GM12878 (cell line): ENCODE results near the gene TUBB1. TPM values are rescaled to one million over a fixed set of nuclear protein-coding genes. Genes with fewer than 3 reads are reported as not detected.

Source experiments
- ATAC-seq: fragments of 200-7000 bp; cut with Tn5 transposase; 3 replicates; pipeline ENCODE4 v1.9.1; 2020; ENCODE audit warnings: mild to moderate bottlenecking, moderate library complexity
- BruUV-seq: library from RNA; stranded (reverse); fragments of 400-500 nt; replicated peaks from 2 replicates; lab custom pipeline; 2021; lab: Mats Ljungman, UMichigan
- CTCF ChIA-PET: fragments of 300-600 bp; sonication (Branson Sonifier 250); formaldehyde crosslinking; extraction: SDS; loops from one replicate; lab custom pipeline; 2021; ENCODE audit warnings: inconsistent platforms; lab: Yijun Ruan, JAX
- POLR2A ChIA-PET: fragments of 350-600 bp; formaldehyde crosslinking; extraction: SDS; loops from one replicate; lab custom pipeline; 2021; ENCODE audit warnings: inconsistent platforms; lab: Charles Lee
- RAD21 ChIA-PET: fragments of 300-600 bp; sonication (Branson Sonifier 250); formaldehyde crosslinking; loops from one replicate; lab custom pipeline; 2023; ENCODE audit warnings: antibody characterized with exemption; ENCODE audit not compliant: unreplicated experiment; lab: Charles Lee
- SMC1A ChIA-PET: fragments of 300-600 bp; sonication (Branson Sonifier 250); formaldehyde crosslinking; loops from one replicate; lab custom pipeline; 2023; ENCODE audit not compliant: unreplicated experiment, uncharacterized antibody; lab: Charles Lee
- DNase-seq: peaks from one replicate; pipeline ENCODE4 v3.0.0-alpha.2; 2011; ENCODE audit warnings: low read depth, low spot score
- FAIRE-seq: peaks from 3 replicates; lab custom pipeline; 2011; peaks lifted over from hg19 to GRCh38; lab: Jason Lieb, UNC
- H2AFZ ChIP-seq: 2 replicates; pipeline ENCODE4 v1.6.0; 2011; ENCODE audit warnings: low read depth, low read length, control low read depth; ENCODE audit not compliant: control insufficient read depth
- H3K27ac ChIP-seq: 2 replicates; pipeline ENCODE4 v1.5.1; 2011; ENCODE audit warnings: control low read depth; ENCODE audit not compliant: control insufficient read depth, insufficient read depth
- H3K27me3 ChIP-seq, 2 experiments: replicated peaks in 1 of 2; 2 replicates each; pipeline versions ENCODE4 v1.6.0 to v1.6.1; 2011; ENCODE audit warnings: low read length in 1 of 2; ENCODE audit not compliant: control insufficient read depth in 2 of 2, insufficient read depth in 2 of 2
- H3K36me3 ChIP-seq, 2 experiments: 2 replicates each; pipeline ENCODE4 v1.5.1; 2011; ENCODE audit warnings: low read length in 1 of 2; ENCODE audit not compliant: control insufficient read depth in 2 of 2, insufficient read depth in 2 of 2
- H3K4me1 ChIP-seq: 2 replicates; pipeline ENCODE4 v1.6.1; 2011; ENCODE audit warnings: mild to moderate bottlenecking, low read length, moderate library complexity, mixed read lengths; ENCODE audit not compliant: control insufficient read depth, insufficient read depth
- H3K4me2 ChIP-seq: 2 replicates; pipeline ENCODE4 v1.6.0; 2011; ENCODE audit warnings: control low read depth; ENCODE audit not compliant: control insufficient read depth, insufficient read depth
- H3K4me3 ChIP-seq: fragments of 200-600 bp; sonication (generic); 2 replicates; pipeline ENCODE4 v1.5.1; 2016
- H3K79me2 ChIP-seq: 2 replicates; pipeline ENCODE4 v1.6.0; 2011; ENCODE audit warnings: low read length; ENCODE audit not compliant: control insufficient read depth, insufficient read depth
- H3K9ac ChIP-seq: 2 replicates; pipeline ENCODE4 v1.8.0; 2011; ENCODE audit warnings: low read length, control low read depth, mixed read lengths; ENCODE audit not compliant: control insufficient read depth, insufficient read depth
- H3K9me3 ChIP-seq: replicated peaks from 3 replicates; pipeline ENCODE4 v1.5.1; 2011; ENCODE audit warnings: mild to moderate bottlenecking, low read length; ENCODE audit not compliant: control insufficient read depth, insufficient read depth
- H4K20me1 ChIP-seq: 2 replicates; pipeline ENCODE4 v1.6.0; 2011; ENCODE audit not compliant: control insufficient read depth, insufficient read depth
- BRCA1 ChIP-seq: IDR thresholded peaks from 2 replicates; pipeline ENCODE4 v1.6.1; 2011; ENCODE audit warnings: low read depth, low read length, improper control_type of control experiment
- GATAD2B ChIP-seq: fragments of 450-650 bp; conservative IDR thresholded peaks from 2 replicates; pipeline ENCODE4 v1.6.1; 2017; ENCODE audit warnings: low read depth, mild to moderate bottlenecking, moderate library complexity
- HDAC2 ChIP-seq: fragments of 200-600 bp; sonication (generic); IDR thresholded peaks from 2 replicates; pipeline ENCODE4 v1.6.1; 2017
- KLF5 ChIP-seq: fragments of 450-650 bp; IDR thresholded peaks from 2 replicates; pipeline ENCODE4 v1.6.1; 2014; ENCODE audit warnings: mild to moderate bottlenecking; ENCODE audit not compliant: partially characterized antibody
- LARP7 ChIP-seq: fragments of 450-650 bp; IDR thresholded peaks from 2 replicates; pipeline ENCODE4 v1.6.1; 2017; ENCODE audit warnings: mild to moderate bottlenecking
- MTA2 ChIP-seq: fragments of 450-650 bp; IDR thresholded peaks from 2 replicates; pipeline ENCODE4 v1.6.1; 2016; ENCODE audit warnings: low read depth, mild to moderate bottlenecking, moderate library complexity
- NFXL1 ChIP-seq: fragments of 450-650 bp; IDR thresholded peaks from 2 replicates; pipeline ENCODE4 v1.6.1; 2017; ENCODE audit warnings: antibody characterized with exemption, mild to moderate bottlenecking, borderline replicate concordance
- PAX5 ChIP-seq: IDR thresholded peaks from 2 replicates; pipeline ENCODE4 v1.6.1; 2011; ENCODE audit warnings: low read depth, low read length, borderline replicate concordance
- POLR2AphosphoS5 ChIP-seq: IDR thresholded peaks from 2 replicates; pipeline ENCODE4 v1.6.1; 2011; ENCODE audit warnings: mild to moderate bottlenecking, low read length, inconsistent platforms
- PRDM15 ChIP-seq: fragments of 450-650 bp; formaldehyde crosslinking; IDR thresholded peaks from 2 replicates; pipeline ENCODE4 v1.4.0; 2020; ENCODE audit warnings: mild to moderate bottlenecking, moderate library complexity
- REST ChIP-seq: IDR thresholded peaks from 2 replicates; pipeline ENCODE4 v1.6.1; 2012; ENCODE audit warnings: mild to moderate bottlenecking, low read depth, low read length
- SMARCA5 ChIP-seq: fragments of 450-650 bp; IDR thresholded peaks from 2 replicates; pipeline ENCODE4 v1.6.1; 2017; ENCODE audit warnings: mild to moderate bottlenecking
- SPI1 ChIP-seq: IDR thresholded peaks from 2 replicates; pipeline ENCODE4 v1.6.1; 2011; ENCODE audit warnings: low read depth, mild to moderate bottlenecking, low read length, moderate library complexity, borderline replicate concordance; ENCODE audit not compliant: insufficient read depth
- STAT3 ChIP-seq: IDR thresholded peaks from 2 replicates; pipeline ENCODE4 v1.6.1; 2011; ENCODE audit warnings: low read depth, low read length, improper control_type of control experiment
- TCF12 ChIP-seq: IDR thresholded peaks from 2 replicates; pipeline ENCODE4 v1.6.1; 2011; ENCODE audit warnings: low read depth, mild to moderate bottlenecking, low read length
- TCF7 ChIP-seq: IDR thresholded peaks from 2 replicates; pipeline ENCODE4 v1.6.1; 2014; ENCODE audit warnings: antibody characterized with exemption, borderline replicate concordance
- ZNF384 ChIP-seq: IDR thresholded peaks from 2 replicates; pipeline ENCODE4 v1.6.1; 2012; ENCODE audit warnings: low read depth, mild to moderate bottlenecking, low read length, improper control_type of control experiment, borderline replicate concordance
- WGBS: methylation state at CpG from one replicate; pipeline ENCODE4 v1.1.6; 2016; ENCODE audit warnings: low lambda C conversion rate; ENCODE audit not compliant: insufficient replicate concordance, insufficient coverage; ENCODE audit errors: missing lambda C conversion rate; 5-methylcytosine and 5-hydroxymethylcytosine counted together
- in situ Hi-C: fragments of 300-500 bp; cut with MboI; formaldehyde crosslinking; loops from 9 replicates; pipeline ENCODE4 v1.14.3; 2018; ENCODE audit warnings: mixed read lengths
- intact Hi-C: fragments of 100-400 bp; cut with micrococcal nuclease; formaldehyde crosslinking; loops from one replicate; pipeline ENCODE4 v1.14.2; 2022; ENCODE audit not compliant: unreplicated experiment
- polyA plus RNA-seq, 11 experiments: library from polyadenylated mRNA; depleted of rRNA in 4 of 11; unstranded in 6 of 11; stranded (reverse) in 5 of 11; fragments of >200 nt; fragmentation: Nextera tagmentation in 4 of 11; fragmentation: Illumina TruSeq in 1 of 11; extraction: Ambion mirVana in 4 of 11; extraction: Trizol in 1 of 11; gene quantifications; 1 replicate in 1 of 11; 2 replicates in 10 of 11; pipeline versions ENCODE4 v1.2.1 to v1.2.3, GENCODE V29; 2011 to 2016; ENCODE audit warnings: inconsistent platforms in 2 of 11, missing spikeins in 2 of 11, low read depth in 1 of 11
- total RNA-seq, 4 experiments: library from RNA; depleted of rRNA in 3 of 4; stranded (reverse); fragments of >200 nt in 3 of 4; fragmentation: Illumina TruSeq in 1 of 4; extraction: Trizol in 1 of 4; gene quantifications; 2 replicates each; pipeline versions ENCODE4 v1.2.1 to v1.2.3, GENCODE V29; 2013 to 2021

Gene TUBB1
- total and polyA plus RNA-seq, 10 of the 15 experiments (the other 5 are each of a cell fraction or from before 2014, with no cell fraction given), result 0.02 to 0.20 (median 0.06) TPM; not detected in 3

DNA sequence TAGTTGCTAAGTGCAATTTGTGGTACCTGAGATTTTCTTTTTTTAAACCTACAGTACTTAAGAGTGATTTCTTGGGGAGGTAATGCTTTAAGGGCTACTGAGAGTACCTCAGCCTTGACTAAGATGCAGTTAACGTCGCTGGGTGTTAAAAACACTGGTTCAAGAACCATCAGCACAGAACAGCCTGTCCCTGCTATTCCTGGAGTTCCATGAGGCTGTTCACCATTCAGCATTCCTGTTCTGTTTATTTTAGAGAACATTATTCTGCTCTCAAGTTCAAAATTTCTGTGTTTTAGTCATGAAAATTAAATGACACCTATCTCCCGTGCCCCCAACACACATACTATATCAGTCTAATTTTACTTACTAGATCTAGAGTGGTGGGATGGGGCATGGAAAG is 25.1 kb downstream of the TUBB1 start:
- FAIRE-seq, result no peak
- no peaks in the 10 kb centered on the region; the same call in 1 of the 2 replicates for H4K20me1 ChIP-seq
- no peak overlapping the region for H3K9ac ChIP-seq
- H3K79me2 ChIP-seq, result peaks cover 36% of the 10 kb centered on the region
- H3K36me3 ChIP-seq, result peaks cover 0 to 3% of the 10 kb centered on the region in 2 experiments; a peak in 1 of 4 replicates
- H3K27me3 ChIP-seq, result no peaks in the 10 kb centered on the region
- ChIA-PET RAD21 (interaction anchor here (1.2 kb wide), 1 partner anchor 12 kb away, joined by 6 read pairs; the partner anchor contains the start of gene ATP5F1E), SMC1A (interaction anchor here (1.0 to 1.2 kb wide), 2 partner anchors 12 to 15 kb away, joined by 3 to 4 read pairs; partner anchors contain the start of gene ATP5F1E), POLR2A (interaction anchor here (0.5 to 4.0 kb wide), 3 partner anchors 12 to 184 kb away, joined by 3 to 40 read pairs (median 4); partner anchors contain the start of gene ATP5F1E), CTCF (interaction anchor here (0.6 to 1.5 kb wide), 3 partner anchors 12 to 57 kb away, joined by 3 to 6 read pairs (median 5); no protein-coding TSS in a partner anchor)
- intact Hi-C loops (no loop called here), in situ Hi-C loops (loop anchor here (10.0 kb wide), 1 partner anchor 389 kb away; the partner anchor contains the start of gene STX16)
- H3K4me2 ChIP-seq, result peak overlapping the region; percentile 38; the same call in 1 of the 2 replicates
- ATAC-seq, result no peak
- no peak overlapping the region for H3K27ac ChIP-seq
- TF ChIP-seq PAX5 (no peak), TCF7 (no peak), STAT3 (no peak), PRDM15 (no peak), SMARCA5 (no peak), HDAC2 (no peak), BRCA1 (no peak), KLF5 (no peak), SPI1 (no peak), ZNF384 (no peak), GATAD2B (no peak), LARP7 (no peak), TCF12 (no peak), NFXL1 (no peak), POLR2AphosphoS5 (no peak), MTA2 (no peak), REST (no peak)
- 41% methylated on average over 3 of the region's 3 CpGs for WGBS
- H3K4me1 ChIP-seq, result peaks cover 13% of the 10 kb centered on the region
- no peak overlapping the region for H3K4me3 ChIP-seq
- H3K9me3 ChIP-seq, result no peaks in the 10 kb centered on the region
- no peak for DNase-seq
- peak overlapping the region; percentile 51; the same call in 1 of the 2 replicates for H2AFZ ChIP-seq
- no TSS peak for BruUV-seq
